ENCODE data around the gene BCCIP.

Gene BCCIP

DNA sequence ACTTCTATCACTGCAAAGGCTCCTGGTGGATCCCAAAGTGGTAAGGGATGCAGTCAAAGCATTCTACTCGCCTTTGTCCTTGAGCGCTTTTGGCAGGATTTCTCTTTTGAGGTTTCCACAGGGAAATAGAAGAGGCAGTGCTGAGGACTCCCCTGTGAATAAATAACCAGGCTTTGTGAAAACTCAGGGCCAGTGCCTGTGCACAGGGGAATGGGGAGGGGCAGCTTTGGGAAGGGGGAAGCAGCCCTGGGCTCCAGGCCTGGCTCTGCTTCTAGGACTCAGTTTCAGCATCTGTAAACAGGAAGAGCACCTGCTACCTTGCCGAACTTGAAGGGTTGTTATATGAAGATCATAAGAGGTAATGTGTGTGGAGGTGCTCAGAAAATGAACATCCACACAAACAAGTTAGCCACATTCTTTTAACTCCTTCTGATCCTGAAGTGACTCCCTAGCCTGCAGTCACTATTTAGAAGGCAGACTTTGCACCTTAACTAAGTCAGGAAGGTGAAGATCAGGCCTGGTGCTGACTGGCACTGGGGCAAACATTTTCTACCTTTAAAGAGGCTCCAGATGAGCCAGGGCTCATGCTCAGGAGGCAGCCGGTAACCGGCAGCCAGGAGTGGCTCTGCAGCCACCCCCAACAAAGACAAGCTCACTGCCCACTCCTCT is 25.2 kb upstream of the BCCIP start:
- DNase-seq (ENCODE audit: low read depth in 2 of 2) = no peak

DNA sequence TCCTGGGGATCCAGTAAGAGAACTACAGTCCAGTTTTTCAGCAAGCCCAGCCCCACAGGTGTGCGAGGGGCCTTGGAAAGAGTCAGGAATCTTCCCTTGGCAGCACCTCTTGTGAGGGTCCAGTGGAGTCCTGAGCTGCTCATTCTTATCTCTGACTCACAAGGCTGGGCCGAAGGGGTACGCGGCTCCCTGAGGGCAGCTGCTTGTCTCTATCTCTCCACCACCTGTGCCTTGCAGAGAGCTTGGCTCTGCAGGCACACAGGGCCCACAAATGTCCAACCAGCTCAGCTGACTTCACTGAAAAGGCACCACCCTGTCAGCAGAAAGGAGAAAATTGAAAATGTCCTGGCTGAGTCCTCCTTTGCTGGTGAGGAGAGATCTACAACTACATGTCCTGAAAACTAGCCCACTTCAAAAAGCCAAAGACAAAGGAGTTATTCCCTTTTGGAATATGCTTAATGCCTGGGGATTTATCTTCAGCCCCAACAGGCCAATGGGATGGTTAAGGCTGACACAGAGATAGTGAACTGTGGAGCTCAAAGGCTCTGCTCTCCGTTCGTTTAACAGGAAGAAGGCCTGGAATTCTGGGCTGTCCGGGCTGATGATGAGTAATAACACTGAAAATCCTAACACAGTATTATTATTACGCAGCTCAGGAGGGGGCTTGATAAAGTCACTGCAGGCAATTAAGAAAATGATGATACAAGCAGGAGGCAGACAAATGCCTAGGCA is 23.7 kb upstream of the BCCIP start:
- no peak for DNase-seq (ENCODE audit: low read depth in 2 of 2)

DNA sequence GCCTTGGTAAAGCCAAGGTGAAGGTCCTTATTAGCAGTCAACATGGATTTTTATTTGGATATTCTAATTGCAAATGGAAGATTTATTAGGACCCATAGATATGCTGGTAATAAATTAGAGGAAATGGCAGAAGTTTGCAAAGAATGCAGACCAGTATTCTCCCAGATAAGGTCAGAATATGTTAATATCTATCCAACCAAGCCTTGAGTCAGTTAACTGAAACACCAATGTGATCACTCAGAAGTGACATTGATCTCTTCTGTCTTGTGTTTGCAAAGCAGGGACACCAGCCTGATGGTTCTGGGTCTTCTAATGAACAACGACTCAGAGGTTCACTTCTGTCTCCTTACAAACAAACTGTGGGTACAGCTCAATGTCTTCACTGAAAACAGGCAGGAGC is 21.8 kb upstream of the BCCIP start:
- no peak for DNase-seq (ENCODE audit: low read depth in 2 of 2)

DNA sequence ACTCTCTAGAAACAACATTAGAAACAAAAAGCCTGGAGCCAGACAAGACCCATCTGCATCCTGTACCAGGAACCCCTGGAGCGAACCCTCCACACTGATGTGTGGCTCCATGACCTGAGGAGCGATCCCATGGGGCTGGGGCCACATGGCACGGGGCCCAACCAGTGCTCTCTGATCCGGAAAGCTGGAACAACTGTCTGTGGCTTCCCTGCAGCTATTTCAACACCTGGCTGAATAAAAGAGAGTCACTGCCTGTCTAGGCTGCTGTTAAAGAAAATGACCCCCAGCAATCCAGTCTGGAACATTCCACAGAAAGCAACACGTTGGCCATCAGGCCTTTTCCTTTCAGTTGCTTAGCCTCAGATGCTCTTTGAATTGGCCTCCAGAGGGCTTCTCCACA is 21.2 kb upstream of the BCCIP start:
- no peak for DNase-seq (ENCODE audit: low read depth in 2 of 2)

DNA sequence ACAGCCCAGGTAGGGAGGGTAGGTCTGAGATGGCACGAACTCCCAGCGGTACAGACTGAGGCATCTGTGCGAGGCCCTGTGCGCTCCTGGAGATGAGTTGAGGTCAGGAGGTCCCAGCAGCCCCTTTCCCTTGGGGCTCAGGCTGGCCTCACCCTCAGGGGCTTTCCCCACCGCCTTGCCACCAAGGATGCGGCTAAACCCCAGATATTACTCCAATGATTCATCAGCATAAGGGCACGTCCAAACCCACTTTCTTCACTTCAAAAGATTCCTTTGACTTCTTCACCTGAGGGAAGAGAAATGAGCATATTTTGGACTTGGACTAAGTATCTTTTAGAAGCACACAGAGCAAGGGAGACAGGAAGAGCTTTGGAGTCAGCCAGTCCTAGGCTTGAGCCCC is 20.6 kb upstream of the BCCIP start:
- DNase-seq (ENCODE audit: low read depth in 2 of 2) = no peak

DNA sequence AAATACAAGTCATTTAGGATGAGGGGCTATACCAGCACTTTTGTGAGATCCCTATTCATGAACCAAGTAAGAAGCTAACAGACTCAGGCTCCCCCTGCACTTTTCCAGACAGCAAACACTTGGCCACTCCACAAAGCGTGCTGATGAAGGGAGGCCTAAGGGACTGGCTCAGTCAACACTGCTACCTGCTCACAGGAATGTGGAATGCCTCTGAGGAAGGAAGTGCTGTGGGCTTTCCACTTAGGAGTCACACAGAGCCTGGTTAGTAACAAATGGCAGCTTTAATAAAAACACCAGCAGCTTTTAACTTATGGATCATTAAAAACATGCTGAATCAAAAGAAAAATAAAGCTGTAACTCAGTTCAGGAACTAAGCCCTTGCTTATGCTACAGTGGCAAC is 15.3 kb upstream of the BCCIP start:
- DNase-seq (ENCODE audit: low read depth in 2 of 2) = no peak

DNA sequence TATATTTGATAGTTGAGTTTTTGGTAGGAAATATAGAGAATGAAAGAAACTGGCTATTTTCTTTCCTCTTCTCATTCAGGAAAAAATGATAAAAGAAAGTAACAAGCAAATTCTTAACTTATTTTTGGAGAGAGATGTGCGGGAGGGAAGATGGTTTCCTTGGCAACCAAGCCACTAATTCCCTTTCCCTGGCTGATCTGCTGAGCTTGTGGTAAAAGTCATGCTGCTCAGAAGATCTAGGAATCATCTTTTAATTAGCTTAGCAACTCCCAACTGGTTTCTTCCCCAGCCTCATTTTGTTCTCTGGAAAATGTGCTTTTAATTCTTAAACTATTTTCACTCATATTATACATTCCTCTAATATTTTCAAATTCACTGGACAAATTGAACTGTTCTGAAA is 12.1 kb upstream of the BCCIP start:
- no peak for DNase-seq (ENCODE audit: low read depth in 2 of 2)

DNA sequence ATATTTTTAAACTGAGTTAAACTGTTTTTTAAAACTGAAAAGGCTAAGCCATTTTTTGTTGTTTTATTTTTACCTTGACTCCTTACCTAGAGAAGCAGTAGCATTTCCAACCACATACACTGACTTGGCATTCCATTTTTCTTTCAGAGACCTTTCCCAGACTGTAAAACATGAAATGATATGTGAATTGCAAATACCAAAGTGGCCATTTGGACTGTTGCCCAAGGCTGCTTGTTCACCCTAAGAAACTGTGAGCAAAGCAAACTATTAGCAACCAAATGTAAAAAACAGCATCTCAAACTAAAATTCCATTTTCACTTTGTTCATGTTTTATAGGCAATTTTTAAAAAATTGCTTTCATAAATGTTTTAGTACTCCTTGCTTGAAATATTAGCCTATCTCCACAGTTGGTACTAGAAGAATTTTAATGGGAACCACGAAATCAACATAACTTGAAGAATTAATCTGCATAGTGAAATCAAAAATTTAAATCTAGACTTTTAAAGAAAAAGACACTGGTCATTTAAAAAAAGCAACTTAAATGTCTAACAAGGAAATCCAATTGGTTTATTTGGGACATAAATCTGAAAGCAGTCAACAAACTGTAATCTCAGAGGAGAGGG is 11.1 kb upstream of the BCCIP start:
- DNase-seq (ENCODE audit: low read depth in 2 of 2) = no peak

DNA sequence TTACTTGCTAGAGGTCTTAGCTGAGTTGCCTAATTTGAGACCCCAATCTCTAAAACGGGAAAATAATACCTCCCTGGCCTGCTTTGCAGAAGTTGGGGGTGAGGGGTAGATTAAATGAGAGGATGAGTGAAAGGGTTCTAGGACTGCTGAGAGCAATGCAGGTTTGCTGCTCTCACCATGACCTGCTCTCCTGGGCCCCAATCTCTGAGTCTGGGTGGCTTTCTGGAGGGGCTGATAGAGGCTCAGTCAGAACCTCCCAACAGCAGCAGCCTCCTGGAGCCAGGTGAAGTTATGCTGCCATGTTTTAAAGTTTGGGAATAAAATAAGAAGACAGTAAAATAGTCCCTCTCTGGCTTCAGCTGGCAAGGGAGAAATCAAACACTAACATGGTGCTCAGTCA is 7.6 kb upstream of the BCCIP start:
- DNase-seq (ENCODE audit: low read depth in 2 of 2) = no peak

DNA sequence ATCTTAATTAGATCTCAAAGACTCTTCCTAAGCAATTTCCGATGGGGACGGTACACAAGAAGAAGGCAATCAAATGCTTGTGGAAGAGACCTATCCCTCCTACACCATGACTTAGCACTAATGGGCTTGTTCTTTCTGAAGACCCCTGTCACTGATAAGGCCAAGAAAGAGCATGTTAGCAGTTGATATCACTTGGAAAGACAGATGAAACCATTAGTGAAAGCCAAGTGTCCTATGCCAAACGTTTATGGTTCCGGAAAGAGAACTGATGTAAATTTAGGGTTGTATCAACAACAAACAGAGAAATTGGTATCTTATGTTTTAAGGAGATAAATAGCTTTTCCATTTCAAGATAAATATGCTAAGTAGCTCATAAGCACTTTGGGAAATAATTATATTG is 6.8 kb upstream of the BCCIP start:
- DNase-seq (ENCODE audit: low read depth in 2 of 2) = no peak

DNA sequence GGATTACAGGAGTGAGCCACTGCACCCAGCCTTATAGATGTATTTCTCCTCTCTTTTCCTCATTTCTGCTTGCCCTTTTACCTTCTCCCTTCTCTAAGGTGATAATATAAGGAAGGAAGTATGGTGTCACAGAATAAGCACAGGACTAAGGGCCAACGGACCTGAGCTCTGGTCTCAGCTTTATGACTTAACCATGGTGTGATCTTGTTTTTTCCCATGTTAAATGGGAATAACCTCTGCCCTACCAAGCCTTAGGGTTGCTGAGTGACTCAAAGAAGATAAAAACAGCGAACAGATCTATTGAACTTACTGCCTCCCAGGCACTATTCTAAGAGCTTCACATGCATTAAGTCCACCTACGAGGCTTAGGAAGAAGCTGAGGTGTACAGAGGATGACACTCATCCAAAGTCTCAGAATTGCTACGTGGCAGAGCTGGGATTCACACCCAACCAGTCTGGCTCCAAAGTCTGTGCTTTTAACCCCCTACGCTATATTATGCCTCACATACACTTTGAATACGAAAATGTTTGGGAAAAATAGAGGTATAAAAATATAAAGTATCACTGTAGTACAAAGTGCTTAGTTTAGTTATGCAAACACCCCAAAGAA is 5.9 kb upstream of the BCCIP start:
- no peak for DNase-seq (ENCODE audit: low read depth in 2 of 2)

DNA sequence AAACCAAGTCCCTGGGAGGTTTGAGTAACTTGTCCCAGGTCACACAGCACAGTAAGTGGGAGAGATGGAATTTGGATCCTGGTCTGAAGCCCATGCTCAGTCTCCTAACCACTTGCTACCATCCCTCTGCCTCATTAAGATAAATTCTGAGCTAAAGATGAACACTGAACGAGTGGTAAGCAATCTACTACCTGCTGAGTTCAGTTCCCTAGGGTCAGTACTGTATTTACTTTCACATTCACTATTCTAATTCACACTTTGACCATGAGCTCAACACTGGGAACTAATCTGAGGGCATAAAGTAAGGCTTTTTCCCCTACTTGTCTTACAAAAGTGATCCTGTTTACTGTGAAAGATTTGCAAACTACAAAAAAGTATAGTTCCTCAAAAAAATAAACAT is 2.6 kb upstream of the BCCIP start:
- no peak for DNase-seq (ENCODE audit: low read depth in 2 of 2)

DNA sequence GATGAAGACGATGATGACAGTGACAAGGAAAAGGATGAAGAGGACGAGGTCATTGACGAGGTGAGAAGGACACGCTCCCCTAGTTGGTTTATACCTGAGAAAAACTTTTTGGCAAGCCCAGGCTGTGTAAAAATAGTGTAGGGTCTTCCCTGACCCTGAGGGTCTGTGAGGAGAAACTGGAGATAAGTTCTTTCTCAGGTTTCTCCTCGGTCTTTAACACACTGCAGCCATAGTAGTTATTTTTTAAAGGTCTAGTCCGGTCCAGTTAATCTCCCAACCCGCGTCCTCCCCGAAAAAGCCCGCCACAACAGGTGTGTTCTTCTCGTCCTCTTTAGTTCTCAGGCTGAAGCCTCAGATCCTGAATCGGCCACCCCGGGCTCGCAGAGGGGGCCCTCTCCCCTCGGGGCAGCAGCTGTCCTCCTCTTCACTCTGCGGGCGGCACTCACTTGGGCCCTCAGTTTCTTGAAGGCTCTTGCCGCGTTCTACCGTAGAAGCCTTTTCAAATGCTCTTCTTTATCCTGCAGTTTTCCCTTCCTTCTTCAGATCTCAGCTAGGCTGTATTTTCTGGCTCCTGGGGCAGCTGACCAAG is 411 bp downstream of the BCCIP start:
- DNase-seq (ENCODE audit: low read depth in 2 of 2) = no peak

DNA sequence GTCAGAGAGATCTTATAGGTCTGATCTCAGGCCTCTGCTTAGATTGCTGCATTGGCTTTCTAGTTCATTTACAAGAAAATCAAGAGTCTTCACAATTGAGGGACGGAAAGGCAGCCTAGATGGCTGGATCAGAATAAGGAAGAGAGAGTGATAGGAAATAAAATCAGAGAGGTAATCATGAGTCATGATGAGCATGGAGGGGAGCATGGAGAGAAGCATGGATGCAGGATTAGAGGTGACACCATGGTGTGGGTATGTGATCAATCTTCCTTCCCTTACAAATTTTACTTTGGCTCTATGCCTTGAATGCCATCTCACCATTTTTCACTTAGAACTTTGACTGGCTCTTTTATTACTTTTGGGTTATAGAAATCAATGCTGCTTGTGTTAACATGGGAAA is 1.4 kb downstream of the BCCIP start:
- no peak for DNase-seq (ENCODE audit: low read depth in 2 of 2)

DNA sequence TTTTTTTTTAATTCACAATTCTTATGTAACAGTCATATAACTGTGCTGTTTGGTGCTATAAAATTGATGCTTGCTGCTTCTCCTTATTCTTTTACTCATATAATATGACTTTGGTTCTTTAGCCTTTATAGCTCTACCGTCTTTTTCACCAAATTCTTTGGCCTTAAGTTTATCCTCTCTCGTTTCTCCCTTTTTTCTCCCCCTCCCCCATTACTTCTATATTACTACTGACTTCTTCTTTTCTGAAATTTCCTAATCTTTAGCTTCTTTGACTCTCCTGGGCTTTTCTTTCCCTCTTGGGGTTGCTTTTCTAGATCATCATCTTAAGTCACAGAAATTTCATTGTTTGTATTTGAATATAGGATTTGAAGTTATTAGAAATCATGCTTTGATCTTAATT is 3.8 kb downstream of the BCCIP start:
- no peak for DNase-seq (ENCODE audit: low read depth in 2 of 2)

DNA sequence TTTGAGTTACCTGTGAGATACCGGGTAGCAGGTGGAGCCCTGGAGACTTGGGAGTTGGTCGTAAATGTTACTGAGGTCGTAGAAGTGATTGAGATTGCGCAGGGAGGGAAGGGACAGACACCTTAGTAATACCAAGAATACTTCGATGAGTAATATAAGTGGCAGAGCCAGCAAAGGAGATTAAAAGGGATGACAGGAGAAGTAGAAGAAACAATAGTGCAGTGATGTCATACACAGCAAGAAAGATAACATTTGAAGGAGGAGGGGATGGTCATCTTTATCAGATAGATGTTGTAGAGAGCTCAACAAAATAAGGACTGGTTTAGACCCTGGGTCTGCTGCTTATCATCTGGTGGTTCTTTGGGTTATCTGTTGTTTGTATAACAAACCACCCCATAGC is 5.0 kb downstream of the BCCIP start:
- DNase-seq (ENCODE audit: low read depth in 2 of 2) = no peak

DNA sequence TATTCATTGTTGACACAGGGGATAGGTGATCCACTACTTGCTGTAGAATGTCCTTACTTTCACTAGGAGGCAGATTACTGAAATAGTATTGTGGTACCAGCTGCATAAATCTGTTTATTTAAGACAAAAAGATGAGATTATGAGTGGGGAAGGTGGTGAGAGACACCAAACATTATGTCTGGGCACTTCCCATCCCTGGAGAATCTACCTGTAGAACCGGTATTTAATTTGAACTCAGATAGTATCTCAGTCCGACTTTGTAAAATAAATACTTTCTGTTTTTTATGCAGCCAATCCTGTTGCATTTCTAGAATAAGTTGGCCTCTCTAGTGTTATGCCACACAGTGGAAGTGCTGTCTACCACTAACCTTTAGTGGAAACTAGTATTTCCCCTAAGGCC is 13.4 kb downstream of the BCCIP start:
- no peak for DNase-seq (ENCODE audit: low read depth in 2 of 2)

DNA sequence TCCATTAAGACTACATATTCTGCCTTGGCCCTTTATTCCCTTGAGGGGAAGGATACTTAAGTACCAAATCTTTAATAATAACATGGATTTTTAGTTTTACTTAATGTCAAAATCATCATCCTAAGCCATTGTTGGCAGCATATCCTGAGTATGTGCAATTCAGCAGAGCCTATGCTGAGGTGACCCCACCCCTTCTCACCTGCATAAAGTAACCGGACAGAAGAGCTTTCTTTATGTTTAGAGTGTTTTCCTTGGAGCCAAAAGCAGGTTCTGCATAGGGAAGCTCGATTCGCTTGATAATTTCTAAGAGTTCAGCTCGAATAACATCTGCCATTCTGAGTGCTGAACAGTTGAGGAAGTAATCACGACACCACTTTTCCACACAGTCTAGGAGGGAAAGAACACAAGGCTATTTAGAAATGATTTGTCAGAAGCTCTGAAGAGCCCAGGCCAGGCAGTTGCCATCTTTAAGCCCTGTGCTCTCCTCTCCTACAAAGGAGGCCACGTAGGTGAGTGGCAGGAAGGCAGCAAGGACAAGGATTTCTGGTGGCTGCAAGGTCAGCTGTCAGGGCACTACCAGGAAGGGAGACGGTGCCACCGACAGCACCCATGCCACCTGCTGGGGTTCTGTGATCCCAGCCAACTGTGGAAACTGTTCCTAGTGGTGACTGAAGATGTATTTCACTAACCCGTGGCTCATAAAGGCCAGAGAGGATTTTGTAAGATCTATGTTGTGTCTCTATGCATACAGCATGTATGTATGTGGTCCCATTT is 15.6 kb downstream of the BCCIP start:
- no peak for DNase-seq (ENCODE audit: low read depth in 2 of 2)

DNA sequence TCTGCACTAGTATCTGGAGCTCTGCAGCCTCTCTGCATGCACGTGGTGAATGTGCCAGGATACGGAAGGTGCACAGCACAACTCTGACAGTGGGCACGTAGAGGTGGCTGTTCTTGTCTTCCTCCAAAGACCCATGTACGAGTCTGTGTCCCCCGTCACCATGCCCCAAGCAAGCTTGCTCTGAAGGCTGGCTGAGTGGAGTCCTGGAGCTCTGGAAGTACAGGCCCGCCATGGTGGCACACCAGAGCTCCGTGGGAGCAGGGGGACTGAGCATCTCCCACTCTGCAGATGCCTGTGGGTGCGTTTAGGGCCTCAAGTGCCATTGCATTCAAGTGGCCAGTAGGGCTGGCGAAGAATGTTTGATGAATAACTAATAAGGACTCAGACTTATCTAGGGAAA is 17.1 kb downstream of the BCCIP start:
- DNase-seq (ENCODE audit: low read depth in 2 of 2) = no peak

DNA sequence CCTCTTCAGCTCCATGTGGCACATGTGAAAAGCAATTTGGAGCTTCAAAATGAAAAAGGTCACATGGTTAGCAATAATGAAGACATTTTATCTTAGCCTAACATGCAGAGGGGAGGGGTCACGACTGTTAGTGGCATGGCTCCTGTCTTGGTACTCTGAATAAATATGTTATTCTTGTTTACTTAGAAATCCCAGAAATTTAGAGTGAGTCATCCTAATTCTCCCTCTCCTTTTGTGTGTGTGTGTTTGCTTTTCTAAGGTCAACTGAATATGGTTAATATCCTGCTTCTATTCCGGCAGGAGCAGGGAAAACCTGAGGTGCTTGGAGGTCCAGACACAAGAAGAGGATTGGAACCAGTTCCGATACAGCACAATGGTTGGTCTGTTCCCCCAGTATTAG is 17.6 kb downstream of the BCCIP start:
- DNase-seq (ENCODE audit: low read depth in 2 of 2) = no peak

DNA sequence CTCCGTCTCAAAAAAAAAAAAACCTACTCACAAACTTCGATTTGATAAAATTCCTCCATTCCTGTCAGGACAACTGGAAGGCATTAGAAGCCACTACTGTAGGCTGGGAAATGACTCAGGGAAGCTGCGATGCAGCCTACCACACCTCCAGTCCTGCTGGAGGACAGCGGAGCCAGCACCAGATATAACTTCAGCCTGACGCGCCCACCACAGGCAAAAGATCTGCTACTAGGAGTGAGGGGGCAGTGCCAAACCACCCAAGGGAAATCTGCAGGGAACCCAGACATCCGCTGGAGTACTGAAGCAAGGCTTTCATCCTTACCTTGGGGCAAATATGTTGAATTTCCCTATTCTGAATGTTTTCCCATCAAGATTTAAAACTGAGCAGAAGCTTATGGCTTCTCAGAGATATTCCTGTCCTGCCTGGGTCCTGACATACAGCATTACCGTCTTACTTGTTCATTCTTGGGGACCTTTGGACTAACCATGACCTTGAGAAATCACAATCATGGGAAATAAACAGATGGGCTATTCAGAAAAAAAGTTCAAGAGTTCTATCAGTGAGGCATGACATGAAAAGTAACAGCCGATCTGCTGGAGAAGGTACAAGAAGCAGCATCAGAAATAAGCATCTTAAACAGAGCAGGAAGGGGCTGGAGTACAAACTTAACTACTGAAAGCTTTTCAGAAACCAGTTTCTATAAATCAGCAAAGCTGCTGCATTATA is 20.4 kb downstream of the BCCIP start:
- no peak for DNase-seq (ENCODE audit: low read depth in 2 of 2)

Data from stimulated activated CD8-positive, alpha-beta memory T cell treated with anti-CD3 and anti-CD28 coated beads, Interleukin-2, amount 100 ng/mL, for 1 hour (primary cell).